SK-N-SH treated with all-trans-retinoic acid at 6 μM for 48 hours (cell line): Measurements from ENCODE around the gene SCAPER.

ENCODE experiments used
- ATAC-seq: fragments of 200-7000 bp; cut with Tn5 transposase; 3 replicates; pipeline ENCODE4 v1.9.1; 2020; ENCODE audit warnings: mild to moderate bottlenecking, moderate library complexity
- BACH2 ChIP-seq: fragments of 250-450 bp; sonication (Bioruptor Pico); IDR thresholded peaks from 2 replicates; pipeline ENCODE4 v1.9.0; 2021; ENCODE audit warnings: mild to moderate bottlenecking, borderline replicate concordance
- CSDC2 ChIP-seq: fragments of 250-450 bp; sonication (Bioruptor Pico); IDR thresholded peaks from 2 replicates; pipeline ENCODE4 v1.5.0; 2020; ENCODE audit warnings: mild to moderate bottlenecking, moderate library complexity
- CSRNP3 ChIP-seq: fragments of 250-450 bp; sonication (Bioruptor Pico); IDR thresholded peaks from 2 replicates; pipeline ENCODE4 v1.5.1; 2021; ENCODE audit warnings: mild to moderate bottlenecking, moderate library complexity
- ESRRG ChIP-seq: fragments of 250-450 bp; sonication (Bioruptor Pico); IDR thresholded peaks from 2 replicates; pipeline ENCODE4 v1.6.1; 2021; ENCODE audit warnings: mild to moderate bottlenecking
- GLIS3 ChIP-seq: fragments of 250-450 bp; sonication (Bioruptor Pico); IDR thresholded peaks from 2 replicates; pipeline ENCODE4 v1.5.0; 2020; ENCODE audit warnings: mild to moderate bottlenecking, moderate library complexity
- ISL1 ChIP-seq: fragments of 250-450 bp; sonication (Bioruptor Pico); IDR thresholded peaks from 2 replicates; pipeline ENCODE4 v2.1.2; 2022; ENCODE audit warnings: mild to moderate bottlenecking, moderate library complexity
- OSR1 ChIP-seq: fragments of 250-450 bp; sonication (Bioruptor Pico); IDR thresholded peaks from 2 replicates; pipeline ENCODE4 v1.8.0; 2022; ENCODE audit warnings: moderate library complexity, mild to moderate bottlenecking, inconsistent platforms
- PATZ1 ChIP-seq: fragments of 250-450 bp; sonication (Bioruptor Pico); IDR thresholded peaks from 2 replicates; pipeline ENCODE4 v1.8.0; 2020; ENCODE audit warnings: mild to moderate bottlenecking, moderate library complexity, borderline replicate concordance
- PPARA ChIP-seq: fragments of 250-450 bp; sonication (Bioruptor Pico); IDR thresholded peaks from 2 replicates; pipeline ENCODE4 v1.5.0; 2020; ENCODE audit warnings: mild to moderate bottlenecking, borderline replicate concordance
- RARB ChIP-seq: fragments of 250-450 bp; sonication (Bioruptor Pico); IDR thresholded peaks from 2 replicates; pipeline ENCODE4 v1.8.0; 2021; ENCODE audit warnings: mild to moderate bottlenecking, moderate library complexity
- SNAI2 ChIP-seq: fragments of 250-450 bp; sonication (Bioruptor Pico); IDR thresholded peaks from 2 replicates; pipeline ENCODE4 v1.5.0; 2020; ENCODE audit warnings: mild to moderate bottlenecking, moderate library complexity
- TCF4 ChIP-seq: fragments of 250-450 bp; sonication (Bioruptor Pico); IDR thresholded peaks from 2 replicates; pipeline ENCODE4 v1.8.0; 2021; ENCODE audit warnings: mild to moderate bottlenecking, moderate library complexity, borderline replicate concordance
- TOX ChIP-seq: fragments of 250-450 bp; sonication (Bioruptor Pico); IDR thresholded peaks from 2 replicates; pipeline ENCODE4 v1.8.0; 2021; ENCODE audit warnings: mild to moderate bottlenecking, moderate library complexity, borderline replicate concordance
- TSHZ2 ChIP-seq: fragments of 250-450 bp; sonication (Bioruptor Pico); IDR thresholded peaks from 2 replicates; pipeline ENCODE4 v1.5.0; 2020; ENCODE audit warnings: mild to moderate bottlenecking, moderate library complexity
- ZC3H10 ChIP-seq: fragments of 250-450 bp; sonication (Bioruptor Pico); IDR thresholded peaks from 2 replicates; pipeline ENCODE4 v1.5.1; 2021; ENCODE audit warnings: mild to moderate bottlenecking, moderate library complexity
- ZFP3 ChIP-seq: fragments of 250-450 bp; sonication (Bioruptor Pico); IDR thresholded peaks from 2 replicates; pipeline ENCODE4 v1.5.0; 2020; ENCODE audit warnings: mild to moderate bottlenecking, moderate library complexity
- ZFP30 ChIP-seq: fragments of 450-650 bp; formaldehyde crosslinking; IDR thresholded peaks from 2 replicates; pipeline ENCODE4 v1.5.0; 2022; ENCODE audit warnings: mild to moderate bottlenecking, moderate library complexity
- ZNF565 ChIP-seq: fragments of 450-650 bp; formaldehyde crosslinking; conservative IDR thresholded peaks from 2 replicates; pipeline ENCODE4 v1.5.0; 2020; ENCODE audit warnings: low read depth, mild to moderate bottlenecking, moderate library complexity
- ZNF70 ChIP-seq: fragments of 450-650 bp; formaldehyde crosslinking; IDR thresholded peaks from 2 replicates; pipeline ENCODE4 v1.5.0; 2020; ENCODE audit warnings: mild to moderate bottlenecking, moderate library complexity
- ZNF8 ChIP-seq: fragments of 450-650 bp; formaldehyde crosslinking; IDR thresholded peaks from 2 replicates; pipeline ENCODE4 v1.5.0; 2020; ENCODE audit warnings: mild to moderate bottlenecking, moderate library complexity
- TF ChIP-seq, protein P1 (sequence below): fragments of 250-450 bp; sonication (Bioruptor Pico); IDR thresholded peaks from 2 replicates; pipeline ENCODE4 v1.5.1; 2020; ENCODE audit warnings: low read depth, mild to moderate bottlenecking, moderate library complexity
- TF ChIP-seq, protein P2 (sequence below): fragments of 250-450 bp; sonication (Bioruptor Pico); IDR thresholded peaks from 2 replicates; pipeline ENCODE4 v1.8.0; 2021; ENCODE audit warnings: low read depth, mild to moderate bottlenecking, moderate library complexity, borderline replicate concordance

Gene SCAPER

GRCh38 chr15:76799760-76800159 lies 105.4 kb downstream of the SCAPER start:
- ATAC-seq = no peak
- TF ChIP-seq TSHZ2 (CRISPR knock-in tag) (no peak), TCF4 (CRISPR knock-in tag) (no peak), ISL1 (CRISPR knock-in tag) (no peak), SNAI2 (CRISPR knock-in tag) (no peak), ZFP3 (CRISPR knock-in tag) (no peak), ZC3H10 (CRISPR knock-in tag) (no peak), CSRNP3 (CRISPR knock-in tag) (no peak), TOX (no peak), OSR1 (CRISPR knock-in tag) (no peak), ZNF8 (CRISPR knock-in tag) (no peak), RARB (CRISPR knock-in tag) (no peak), ESRRG (CRISPR knock-in tag) (no peak), BACH2 (no peak), CSDC2 (no peak), PPARA (CRISPR knock-in tag) (no peak), ZNF70 (CRISPR knock-in tag) (no peak), ZFP30 (CRISPR knock-in tag) (no peak), GLIS3 (no peak)
- TF ChIP-seq, protein P1, sequence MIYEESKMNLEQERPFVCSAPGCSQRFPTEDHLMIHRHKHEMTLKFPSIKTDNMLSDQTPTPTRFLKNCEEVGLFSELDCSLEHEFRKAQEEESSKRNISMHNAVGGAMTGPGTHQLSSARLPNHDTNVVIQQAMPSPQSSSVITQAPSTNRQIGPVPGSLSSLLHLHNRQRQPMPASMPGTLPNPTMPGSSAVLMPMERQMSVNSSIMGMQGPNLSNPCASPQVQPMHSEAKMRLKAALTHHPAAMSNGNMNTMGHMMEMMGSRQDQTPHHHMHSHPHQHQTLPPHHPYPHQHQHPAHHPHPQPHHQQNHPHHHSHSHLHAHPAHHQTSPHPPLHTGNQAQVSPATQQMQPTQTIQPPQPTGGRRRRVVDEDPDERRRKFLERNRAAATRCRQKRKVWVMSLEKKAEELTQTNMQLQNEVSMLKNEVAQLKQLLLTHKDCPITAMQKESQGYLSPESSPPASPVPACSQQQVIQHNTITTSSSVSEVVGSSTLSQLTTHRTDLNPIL (CRISPR knock-in tag) = no peak
- TF ChIP-seq, protein P2, sequence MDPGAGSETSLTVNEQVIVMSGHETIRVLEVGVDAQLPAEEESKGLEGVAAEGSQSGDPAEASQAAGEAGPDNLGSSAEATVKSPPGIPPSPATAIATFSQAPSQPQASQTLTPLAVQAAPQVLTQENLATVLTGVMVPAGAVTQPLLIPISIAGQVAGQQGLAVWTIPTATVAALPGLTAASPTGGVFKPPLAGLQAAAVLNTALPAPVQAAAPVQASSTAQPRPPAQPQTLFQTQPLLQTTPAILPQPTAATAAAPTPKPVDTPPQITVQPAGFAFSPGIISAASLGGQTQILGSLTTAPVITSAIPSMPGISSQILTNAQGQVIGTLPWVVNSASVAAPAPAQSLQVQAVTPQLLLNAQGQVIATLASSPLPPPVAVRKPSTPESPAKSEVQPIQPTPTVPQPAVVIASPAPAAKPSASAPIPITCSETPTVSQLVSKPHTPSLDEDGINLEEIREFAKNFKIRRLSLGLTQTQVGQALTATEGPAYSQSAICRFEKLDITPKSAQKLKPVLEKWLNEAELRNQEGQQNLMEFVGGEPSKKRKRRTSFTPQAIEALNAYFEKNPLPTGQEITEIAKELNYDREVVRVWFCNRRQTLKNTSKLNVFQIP (CRISPR knock-in tag) = no peak
- TF ChIP-seq, all 23 proteins: peak for 0

GRCh38 chr15:76795217-76795616 lies 109.9 kb downstream of the SCAPER start:
- no peak for ATAC-seq
- no peak for TF ChIP-seq PATZ1 (CRISPR knock-in tag)
- TF ChIP-seq, protein P1 (CRISPR knock-in tag) = no peak
- TF ChIP-seq ESRRG (CRISPR knock-in tag) = no peak
- no peak for TF ChIP-seq ZNF565 (CRISPR knock-in tag)
- TF ChIP-seq ZNF8 (CRISPR knock-in tag) = no peak
- TF ChIP-seq TSHZ2 (CRISPR knock-in tag) = no peak
- no peak for TF ChIP-seq ISL1 (CRISPR knock-in tag)
- TF ChIP-seq SNAI2 (CRISPR knock-in tag) = no peak
- TF ChIP-seq, protein P2 (CRISPR knock-in tag) = no peak
- TF ChIP-seq BACH2 = no peak
- TF ChIP-seq RARB (CRISPR knock-in tag) = no peak
- TF ChIP-seq OSR1 (CRISPR knock-in tag) = no peak
- TF ChIP-seq ZFP30 (CRISPR knock-in tag) = no peak
